ENCODE measurements around the gene DMKN. TPM values are rescaled to one million over a fixed set of nuclear protein-coding genes. Genes with fewer than 3 reads are reported as not detected.
A peak's percentile ranks its signal among the peaks of the same experiment; 100 is the strongest.
"Not testable (repeated sequence)": the region's sequence is repeated elsewhere in the genome, so short reads cannot be mapped to it uniquely, and the experiment has no call there.

Gene DMKN
- polyA plus RNA-seq, 3 donors: not detected

GRCh38 chr19:35466259-35466658 is 47.2 kb downstream of the DMKN start:
- no peak overlapping the region for H3K27ac ChIP-seq (ENCODE audit: low read depth in 1 of 2, low read length in 2 of 2)
- Mint-ChIP-seq H3K4me3 (no peak overlapping the region), H3K27ac (no peak overlapping the region), H3K36me3 (peaks cover 0 to 4% of the 10 kb centered on the region in 2 donors), H3K9me3 (no peaks in the 10 kb centered on the region), H3K4me1 (peaks cover 38% of the 10 kb centered on the region), H3K27me3 (ENCODE audit: low read depth in 3 of 3) (peaks cover 0 to 4% (median 0%) of the 10 kb centered on the region in 3 donors)
- H4K20me1 ChIP-seq (ENCODE audit: insufficient read depth, low read length): no peaks in the 10 kb centered on the region
- no peak overlapping the region for H3K4me3 ChIP-seq (replicated peaks in 1 of 3; ENCODE audit: low read depth in 2 of 3, low read length in 3 of 3)
- intact Hi-C loops (cut with micrococcal nuclease): loop anchor here in 1 of 2 donors (10.0 kb wide), 1 partner anchor 251 kb away; no protein-coding TSS in a partner anchor
- H3K4me1 ChIP-seq (ENCODE audit: control insufficient read depth in 1 of 2, insufficient read depth in 2 of 2, low read length in 2 of 2): peaks cover 27 to 34% of the 10 kb centered on the region in 2 donors
- H2AFZ ChIP-seq (ENCODE audit: insufficient read depth, low read depth, low read length, poor library complexity, severe bottlenecking): no peak overlapping the region
- no peak for DNase-seq
- H3K4me2 ChIP-seq (replicated peaks; ENCODE audit: extremely low read depth, low read length, poor library complexity, severe bottlenecking): no peak overlapping the region
- WGBS (ENCODE audit: insufficient coverage): 80% methylated on average over 1 of the region's 1 CpG
- no peaks in the 10 kb centered on the region for H3K36me3 ChIP-seq (replicated peaks in 1 of 2; ENCODE audit: control insufficient read depth in 1 of 2, insufficient read depth in 2 of 2, low read length in 2 of 2)
- H3K79me2 ChIP-seq (ENCODE audit: insufficient read depth, low read length): no peaks in the 10 kb centered on the region
- no peak overlapping the region for H3K9ac ChIP-seq (ENCODE audit: insufficient read depth, low read length, poor library complexity, severe bottlenecking)
- no peaks in the 10 kb centered on the region for H3K9me3 ChIP-seq (replicated peaks in 1 of 2; ENCODE audit: control insufficient read depth in 1 of 2, insufficient read depth in 1 of 2, low read length in 2 of 2)
- no peaks in the 10 kb centered on the region for H3K27me3 ChIP-seq (ENCODE audit: control insufficient read depth in 2 of 2, insufficient read depth in 2 of 2, low read length in 2 of 2)
- no peak for TF ChIP-seq CTCF (IDR thresholded peaks at IDR 0.05)

- H3K4me1 ChIP-seq (ENCODE audit: control insufficient read depth in 1 of 2, insufficient read depth in 2 of 2, low read length in 2 of 2): peaks cover 53 to 61% of the 10 kb centered on the region in 2 donors
- peak overlapping the region in 1 of 3 experiments; percentile 11 for H3K4me3 ChIP-seq (replicated peaks in 1 of 3; ENCODE audit: low read depth in 2 of 3, low read length in 3 of 3)
- Mint-ChIP-seq H3K4me3 (peak overlapping the region in 1 of 2 donors; percentile 23), H3K4me1 (peaks cover 61% of the 10 kb centered on the region), H3K27ac (peak overlapping the region; percentile 84 to 96 (median 91))
- DNase-seq: peak in 1 of 3 donors; percentile 62
- not testable (repeated sequence) for H3K9ac ChIP-seq (ENCODE audit: insufficient read depth, low read length, poor library complexity, severe bottlenecking); H3K36me3 Mint-ChIP-seq; H4K20me1 ChIP-seq (ENCODE audit: insufficient read depth, low read length); H3K9me3 ChIP-seq (replicated peaks in 1 of 2; ENCODE audit: control insufficient read depth in 1 of 2, insufficient read depth in 1 of 2, low read length in 2 of 2); H3K36me3 ChIP-seq (replicated peaks in 1 of 2; ENCODE audit: control insufficient read depth in 1 of 2, insufficient read depth in 2 of 2, low read length in 2 of 2); H3K79me2 ChIP-seq (ENCODE audit: insufficient read depth, low read length); H3K27me3 ChIP-seq (ENCODE audit: control insufficient read depth in 2 of 2, insufficient read depth in 2 of 2, low read length in 2 of 2); H3K9me3 Mint-ChIP-seq; H3K27me3 Mint-ChIP-seq (ENCODE audit: low read depth in 3 of 3); H2AFZ ChIP-seq (ENCODE audit: insufficient read depth, low read depth, low read length, poor library complexity, severe bottlenecking)
- peak overlapping the region; percentile 0 to 80 for H3K27ac ChIP-seq (ENCODE audit: low read depth in 1 of 2, low read length in 2 of 2)
- H3K4me2 ChIP-seq (replicated peaks; ENCODE audit: extremely low read depth, low read length, poor library complexity, severe bottlenecking): peak overlapping the region; percentile 47
- WGBS (ENCODE audit: insufficient coverage): no CpG with 5 or more reads among the region's 7 CpGs
- intact Hi-C loops (cut with micrococcal nuclease): loop anchor here (2.0 to 10.0 kb wide), 2 partner anchors 14 to 248 kb away; partner anchors contain the start of gene FFAR2 (in 2 of the 2)
Observed at GRCh38 chr19:35462956-35463355, 50.5 kb downstream of the DMKN start.
